ENCODE data around the gene CNNM4. TPM values are rescaled to one million over a fixed set of nuclear protein-coding genes. Genes with fewer than 3 reads are reported as not detected.
"Not testable (repeated sequence)": the region's sequence is repeated elsewhere in the genome, so short reads cannot be mapped to it uniquely, and the experiment has no call there.

The CNNM4 gene
- total RNA-seq, 1 donor from 2014 or later, result 4.7 TPM

DNA sequence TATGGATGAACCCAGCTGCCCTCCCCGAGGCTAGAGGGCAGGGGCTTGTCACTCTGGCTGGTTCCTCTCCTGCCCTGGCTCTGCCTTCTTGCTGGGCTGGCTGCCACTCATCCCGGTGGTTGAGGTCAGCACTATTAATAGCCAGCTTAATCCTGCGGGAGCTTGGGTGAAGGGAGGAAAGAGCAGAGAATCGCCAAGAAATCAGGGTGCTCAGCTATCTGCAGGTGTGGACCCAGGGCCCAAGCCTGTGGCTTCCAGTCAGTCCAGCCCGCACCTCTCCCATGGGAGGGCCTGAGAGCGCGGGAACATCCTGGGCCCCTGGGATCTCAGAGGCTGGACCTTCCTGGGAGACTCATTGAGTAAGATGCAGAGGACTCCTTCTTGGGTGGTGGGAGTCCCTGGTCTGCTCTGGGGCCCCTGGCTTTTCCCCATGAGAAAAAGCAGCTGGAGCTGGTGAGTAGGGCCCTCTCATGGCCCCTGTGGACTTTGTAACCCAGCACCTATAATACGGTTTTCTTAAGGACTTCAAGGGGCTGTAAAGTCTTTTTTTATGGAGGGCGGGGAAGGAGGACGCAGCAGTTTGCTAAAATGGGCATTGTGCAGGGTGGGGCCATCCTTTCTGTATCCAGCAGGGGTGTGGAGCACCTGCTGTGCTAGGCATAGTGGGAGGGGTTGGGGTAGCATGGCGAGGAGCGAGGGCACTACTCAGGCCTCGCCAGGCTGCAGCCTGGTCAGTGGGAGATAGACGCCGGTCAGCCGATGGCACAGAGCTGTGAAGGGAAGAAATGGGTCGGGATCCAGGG is 27.9 kb downstream of the CNNM4 start:
- no peak for DNase-seq (ENCODE audit: extremely low read depth, low read depth, low spot score)

DNA sequence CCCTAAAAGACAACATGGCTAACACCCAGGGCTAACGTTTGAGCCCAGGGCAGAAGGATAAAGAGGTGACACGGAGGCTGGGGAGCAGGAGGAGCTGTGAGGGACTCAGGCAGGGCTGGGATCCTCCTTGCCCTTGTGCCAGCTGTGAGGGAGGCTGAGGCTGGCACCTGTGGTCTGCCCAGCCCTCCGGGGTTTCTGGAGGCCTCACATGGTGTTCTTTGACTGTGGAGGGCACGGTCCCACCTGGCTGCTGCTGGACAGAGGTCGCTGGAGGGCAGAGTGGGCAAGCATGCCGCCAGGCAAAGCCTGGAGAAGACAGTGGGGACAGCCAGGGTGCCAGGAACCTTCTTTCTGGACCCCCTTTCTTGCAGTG is 28.5 kb downstream of the CNNM4 start:
- no peak for DNase-seq (ENCODE audit: extremely low read depth, low read depth, low spot score)

DNA sequence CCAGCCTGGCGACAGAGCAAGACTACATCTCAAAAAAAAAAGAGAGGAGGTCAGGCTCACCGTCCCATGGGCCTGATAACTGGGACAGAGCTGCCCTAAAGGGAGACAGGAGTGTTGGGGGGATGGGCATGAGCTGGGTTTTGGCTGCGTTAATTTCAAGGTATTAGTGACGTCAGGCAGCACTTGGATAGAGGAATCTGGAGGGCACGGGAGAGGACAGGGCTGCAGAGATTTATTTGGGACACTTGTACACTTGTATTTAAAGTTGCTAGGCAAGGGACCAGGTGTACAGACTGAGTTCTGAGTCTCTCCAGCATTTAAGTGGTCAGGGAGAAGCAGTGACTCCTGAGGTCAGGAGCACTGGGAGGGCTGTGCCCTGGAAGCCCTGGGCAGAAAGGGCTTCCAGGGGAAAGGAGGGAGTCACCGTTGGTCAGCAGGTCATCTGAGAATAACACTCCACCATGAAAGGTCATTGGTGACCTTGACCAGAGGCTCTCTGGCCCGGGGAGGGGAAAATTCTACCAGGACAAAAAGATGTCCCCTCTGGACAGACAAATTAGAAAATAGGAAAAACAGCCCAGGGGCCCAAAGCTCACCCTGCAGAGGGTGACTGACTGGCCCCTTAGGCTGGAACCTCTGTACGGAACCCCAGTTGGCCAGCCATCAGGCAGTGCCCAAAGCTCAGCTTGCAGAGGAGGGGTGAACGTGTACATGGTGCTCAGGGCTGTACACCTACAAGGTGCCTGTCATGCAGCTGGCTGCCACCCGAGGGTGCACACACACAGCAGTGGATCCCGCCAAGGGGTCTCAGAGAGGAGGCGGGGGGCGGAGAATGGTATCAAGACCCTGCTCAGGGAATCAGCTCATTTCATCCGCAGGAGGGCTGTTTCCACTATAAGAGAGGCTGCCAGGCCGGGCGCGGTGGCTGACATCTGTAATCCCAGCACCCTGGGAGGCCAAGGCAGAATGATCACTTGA is 32.4 kb downstream of the CNNM4 start:
- DNase-seq (ENCODE audit: extremely low read depth, low read depth, low spot score), result no peak

DNA sequence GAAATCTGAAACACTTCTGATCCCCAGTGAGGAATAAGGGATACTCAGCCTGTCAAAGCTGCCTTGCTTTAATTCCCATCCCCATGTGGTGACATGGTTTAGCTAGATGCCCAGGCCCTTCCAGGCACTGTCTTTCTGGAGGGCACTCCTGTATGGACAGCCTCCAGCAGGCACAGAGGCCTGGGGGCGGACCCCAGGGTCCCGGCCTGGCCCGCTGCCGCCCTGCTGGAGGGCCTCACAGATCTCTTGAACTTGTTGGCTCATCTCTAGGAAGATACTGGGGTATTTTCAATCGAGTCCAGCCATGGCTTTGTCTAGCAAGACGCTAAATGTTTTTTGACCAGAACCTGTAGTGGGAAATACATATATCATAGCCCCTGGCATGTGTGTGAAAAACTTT is 34.4 kb downstream of the CNNM4 start:
- no peak for DNase-seq (ENCODE audit: extremely low read depth, low read depth, low spot score)

DNA sequence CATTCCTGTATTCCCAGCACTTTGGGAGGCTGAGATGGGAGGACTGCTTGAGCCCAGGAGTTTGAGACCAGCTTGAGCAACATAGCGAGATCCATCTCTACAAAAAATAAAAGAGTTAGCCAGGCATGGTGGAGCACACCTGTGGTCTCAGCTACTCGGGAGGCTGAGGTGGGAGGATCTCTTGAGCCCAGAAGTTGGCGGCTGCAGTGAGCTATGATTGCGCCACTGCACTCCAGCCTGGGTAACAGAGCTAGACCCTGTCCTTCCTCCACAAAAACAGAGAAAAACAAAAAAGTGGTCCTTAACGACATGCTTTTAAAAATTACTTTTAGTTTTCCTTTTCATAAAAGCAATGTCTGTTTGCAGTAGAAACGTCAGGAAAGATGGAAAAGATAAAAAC is 35.8 kb downstream of the CNNM4 start:
- not testable (repeated sequence) for DNase-seq (ENCODE audit: extremely low read depth, low read depth, low spot score)

DNA sequence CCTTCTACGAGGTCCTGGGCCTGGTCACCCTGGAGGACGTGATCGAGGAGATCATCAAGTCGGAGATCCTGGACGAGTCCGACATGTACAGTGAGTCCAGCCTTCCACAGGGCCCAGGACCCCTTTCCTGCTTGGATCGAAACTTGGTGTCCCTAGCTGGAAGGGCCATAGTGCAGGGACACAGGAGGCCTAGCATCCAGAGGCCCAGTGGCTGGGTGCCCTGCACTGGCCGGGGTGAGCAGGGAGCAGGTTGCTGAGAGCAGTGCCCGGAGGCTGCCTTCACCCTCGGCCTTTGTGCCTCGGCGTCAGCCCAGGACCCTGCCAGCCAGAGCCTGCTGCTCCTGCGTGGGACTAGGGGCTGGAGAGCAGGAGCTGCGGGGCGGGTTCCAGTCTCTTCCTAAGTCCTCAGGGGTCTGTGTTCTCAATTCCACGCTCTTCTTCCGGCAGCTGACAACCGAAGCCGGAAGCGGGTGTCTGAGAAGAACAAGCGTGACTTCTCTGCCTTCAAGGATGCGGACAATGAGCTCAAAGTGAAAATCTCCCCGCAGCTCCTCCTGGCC is 36.4 kb downstream of the CNNM4 start:
- DNase-seq (ENCODE audit: extremely low read depth, low read depth, low spot score), result no peak

DNA sequence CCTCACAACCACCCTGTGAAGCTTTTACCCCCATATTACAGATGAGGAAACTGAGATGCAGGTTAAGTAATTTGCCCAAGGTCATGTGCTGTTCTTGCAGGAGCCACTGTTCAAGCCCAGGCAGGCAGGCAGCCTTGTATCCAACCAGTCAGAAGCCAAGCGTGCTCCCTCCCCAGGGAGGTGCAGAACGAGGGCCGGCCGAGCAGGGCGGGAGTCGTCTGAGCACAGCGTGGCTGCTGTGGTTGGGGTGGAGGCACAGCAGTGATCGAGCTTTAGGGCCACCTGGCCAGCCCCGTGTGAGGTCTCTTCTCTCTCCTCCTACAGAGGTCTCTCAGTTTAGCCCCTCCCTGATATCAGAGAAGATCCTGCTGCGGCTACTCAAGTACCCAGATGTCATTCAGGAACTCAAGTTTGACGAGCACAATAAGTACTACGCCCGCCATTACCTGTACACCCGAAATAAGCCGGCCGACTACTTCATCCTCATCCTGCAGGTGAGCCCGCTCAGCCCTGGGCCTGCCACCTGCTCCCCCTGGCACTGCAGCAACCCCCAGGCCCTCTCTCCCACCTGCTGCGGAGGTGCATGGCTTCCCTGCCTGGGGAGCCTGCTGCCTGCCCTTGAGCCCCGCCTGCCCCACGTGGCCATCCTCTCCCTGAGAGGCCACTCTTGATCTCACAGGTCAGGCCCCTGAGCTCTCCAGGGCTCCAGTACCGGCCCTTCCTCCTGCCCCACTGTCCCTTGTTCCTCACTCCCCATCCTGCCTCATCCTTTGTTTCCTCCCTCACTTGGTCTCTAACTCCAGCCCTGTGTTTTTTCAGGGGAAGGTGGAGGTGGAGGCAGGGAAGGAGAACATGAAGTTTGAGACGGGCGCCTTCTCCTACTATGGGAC is 38.3 kb downstream of the CNNM4 start:
- no peak for DNase-seq (ENCODE audit: extremely low read depth, low read depth, low spot score)

DNA sequence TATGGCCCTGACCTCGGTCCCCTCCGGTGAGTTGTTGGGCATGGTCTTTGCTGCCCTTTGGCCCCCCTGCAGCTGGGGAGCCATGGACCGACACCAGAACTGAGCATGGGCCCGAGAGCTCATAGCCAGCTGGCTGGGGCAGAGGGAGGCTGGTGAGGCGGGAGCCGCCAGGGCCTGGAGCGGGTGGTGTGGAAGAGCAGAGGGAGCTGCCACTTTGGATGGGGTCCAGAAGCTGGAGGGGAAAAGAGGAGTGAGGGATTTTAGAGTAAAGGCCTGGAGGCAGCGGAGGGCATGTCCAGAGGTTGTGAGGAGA is 38.9 kb downstream of the CNNM4 start:
- DNase-seq (ENCODE audit: extremely low read depth, low read depth, low spot score), result no peak

DNA sequence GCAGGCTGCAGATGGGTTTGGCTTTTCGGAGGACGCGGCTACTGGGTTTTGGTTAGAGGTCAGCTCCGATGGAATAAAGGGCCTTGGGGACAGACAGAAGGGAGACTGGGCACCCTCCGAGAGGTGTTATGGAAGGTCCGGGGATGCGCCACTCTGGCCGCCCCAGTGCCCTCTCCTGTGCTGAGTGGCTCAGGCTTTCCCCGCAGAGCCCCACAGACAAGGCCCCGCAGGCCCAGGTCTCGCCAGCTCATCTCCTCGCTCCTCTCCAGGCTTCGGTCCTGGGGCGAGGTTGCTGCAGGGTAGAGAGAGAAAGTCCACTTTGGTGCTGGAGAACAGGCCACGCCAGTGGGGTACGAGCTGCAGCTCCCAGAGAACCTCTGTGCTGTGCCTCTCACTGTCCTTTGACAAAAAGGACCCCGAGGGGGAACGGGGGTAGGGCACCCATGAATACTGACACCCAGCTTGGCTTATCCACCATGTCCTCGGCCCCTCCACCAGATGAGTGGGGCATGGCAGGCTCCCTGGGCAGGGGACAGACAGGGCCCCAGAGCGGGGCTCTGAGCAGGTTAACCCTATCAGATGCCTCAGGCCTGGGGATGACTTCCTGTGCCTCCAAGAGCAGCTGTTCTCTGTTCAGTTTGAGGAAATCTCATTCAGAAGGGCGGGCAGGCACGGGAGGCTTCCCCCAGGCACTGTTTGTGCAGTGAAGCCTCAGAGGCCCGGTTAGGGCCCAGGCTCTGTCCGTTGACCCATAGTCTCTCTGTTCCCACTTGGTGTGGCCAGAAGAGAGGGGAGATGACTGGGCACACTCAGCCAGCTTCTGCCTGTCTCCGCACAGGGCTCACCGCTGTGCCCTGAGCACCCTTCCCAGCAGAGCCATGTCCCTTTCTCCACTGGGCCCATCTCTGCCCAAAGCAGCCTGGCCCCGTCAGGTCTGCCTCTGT is 39.6 kb downstream of the CNNM4 start:
- DNase-seq (ENCODE audit: extremely low read depth, low read depth, low spot score), result no peak

DNA sequence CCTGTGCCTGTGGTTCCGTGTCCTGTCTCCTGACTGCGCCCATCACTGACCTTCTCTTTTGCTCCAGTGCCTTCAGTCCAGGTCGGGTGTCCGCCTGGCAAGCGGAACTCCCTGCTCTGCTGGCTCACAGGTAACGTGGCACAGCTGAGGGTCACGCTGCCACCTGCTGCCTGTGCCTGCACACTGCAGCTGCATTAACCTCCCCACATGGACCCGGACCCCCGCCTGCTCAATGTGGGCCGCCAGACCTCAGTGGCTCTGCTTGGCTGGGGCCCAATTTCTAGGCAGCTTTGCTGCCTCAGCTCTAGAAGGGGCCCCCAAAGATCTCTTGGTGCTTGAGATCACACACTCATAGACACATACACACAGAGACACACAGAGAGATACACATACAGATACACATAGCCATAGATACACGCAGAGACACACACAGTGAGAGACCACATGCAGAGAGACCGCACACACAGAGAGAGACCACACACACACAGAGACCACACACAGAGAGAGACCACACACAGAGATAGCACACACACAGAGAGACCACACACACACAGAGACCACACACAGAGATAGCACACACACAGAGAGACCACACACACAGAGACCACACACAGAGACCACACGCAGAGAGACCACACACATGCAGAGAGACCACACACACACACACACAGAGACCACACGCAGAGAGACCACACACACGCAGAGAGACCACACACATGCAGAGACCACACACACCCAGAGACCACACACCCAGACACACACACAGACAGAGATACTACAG is 40.5 kb downstream of the CNNM4 start:
- DNase-seq (ENCODE audit: extremely low read depth, low read depth, low spot score), result no peak

DNA sequence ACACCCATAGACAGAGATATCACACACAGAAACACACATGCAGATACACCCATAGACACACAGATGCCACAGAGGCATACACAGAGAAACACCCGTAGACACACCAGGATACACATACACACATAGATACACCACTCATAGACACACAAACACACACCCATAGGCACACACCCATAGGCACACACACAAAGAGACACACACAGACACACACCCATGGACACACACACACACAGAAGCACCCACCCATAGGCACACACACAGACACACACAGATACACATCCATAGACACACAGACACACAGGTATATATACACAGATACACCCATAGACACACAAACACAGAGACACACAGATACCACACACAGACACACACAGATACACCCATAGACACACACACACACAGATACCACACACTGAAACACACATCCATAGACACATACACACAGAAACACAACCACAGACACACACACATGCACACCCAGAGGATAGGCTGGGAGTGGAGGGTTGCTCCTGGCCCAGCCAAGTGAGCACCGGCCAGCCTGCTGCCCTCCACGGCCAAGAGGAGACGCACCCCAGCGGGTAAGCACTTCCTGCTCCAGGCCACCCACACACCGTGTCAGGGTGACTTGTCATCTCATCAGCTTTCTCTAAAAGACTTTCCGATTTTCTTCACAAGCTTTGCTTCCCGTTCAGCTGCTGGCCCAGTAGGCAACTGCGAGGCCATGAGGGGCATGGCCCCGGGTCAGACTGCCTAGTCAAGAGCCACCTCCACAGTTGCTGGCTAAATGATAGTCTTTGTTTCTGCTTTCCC is 41.3 kb downstream of the CNNM4 start:
- no peak for DNase-seq (ENCODE audit: extremely low read depth, low read depth, low spot score)

DNA sequence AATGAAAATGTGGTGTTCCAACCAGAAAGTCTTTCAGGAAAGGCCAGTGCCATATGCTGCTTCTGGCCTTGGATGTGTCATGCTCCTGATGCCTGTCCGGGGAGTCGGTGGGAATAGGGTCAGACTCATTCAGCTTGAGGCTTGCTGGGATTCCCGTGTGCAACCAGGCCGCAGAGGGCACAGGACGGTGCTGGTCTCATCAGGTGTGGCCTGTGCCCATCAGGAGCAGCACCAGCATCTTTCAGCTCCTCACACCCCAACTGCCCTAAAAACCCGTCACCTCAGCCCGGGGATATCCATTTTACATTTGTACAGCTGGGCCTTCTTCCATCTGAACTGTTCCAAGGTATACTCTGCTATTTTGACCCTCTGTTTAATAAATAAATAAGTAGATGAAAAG is 42.0 kb downstream of the CNNM4 start:
- no peak for DNase-seq (ENCODE audit: extremely low read depth, low read depth, low spot score)

DNA sequence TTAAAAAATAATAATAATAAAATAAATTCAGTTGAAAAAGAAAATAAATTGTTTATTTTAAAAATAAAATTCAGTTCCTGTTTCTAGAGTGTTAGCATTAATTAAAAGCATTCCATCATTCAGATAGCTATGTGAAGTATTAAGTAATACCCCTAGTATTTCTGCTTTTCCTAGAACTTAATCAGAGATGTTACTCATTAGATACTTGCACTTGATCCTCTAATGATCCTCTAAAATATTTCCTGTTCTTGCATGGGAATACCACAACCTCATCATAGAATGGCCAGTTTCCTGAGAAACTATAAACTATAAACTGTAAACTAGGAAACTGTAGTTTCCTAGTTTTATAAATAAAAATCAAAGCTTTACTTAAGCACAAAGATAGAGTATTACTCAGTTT is 44.3 kb downstream of the CNNM4 start:
- DNase-seq (ENCODE audit: extremely low read depth, low read depth, low spot score), result no peak

DNA sequence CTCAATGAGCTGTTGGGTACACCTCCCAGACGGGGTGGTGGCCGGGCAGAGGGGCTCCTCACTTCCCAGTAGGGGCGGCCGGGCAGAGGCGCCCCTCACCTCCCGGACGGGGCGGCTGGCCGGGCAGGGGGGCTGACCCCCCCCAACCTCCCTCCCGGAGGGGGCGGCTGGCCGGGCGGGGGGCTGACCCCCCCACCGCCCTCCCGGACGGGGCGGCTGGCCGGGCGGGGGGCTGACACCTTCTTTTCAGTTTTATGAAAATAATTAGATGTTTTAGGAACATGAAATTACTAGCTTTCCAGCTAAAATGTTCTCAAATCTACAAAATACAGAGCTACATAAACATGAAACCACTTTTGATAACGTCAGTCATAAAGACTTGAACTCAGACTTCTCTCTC is 45.2 kb downstream of the CNNM4 start:
- not testable (repeated sequence) for DNase-seq (ENCODE audit: extremely low read depth, low read depth, low spot score)

DNA sequence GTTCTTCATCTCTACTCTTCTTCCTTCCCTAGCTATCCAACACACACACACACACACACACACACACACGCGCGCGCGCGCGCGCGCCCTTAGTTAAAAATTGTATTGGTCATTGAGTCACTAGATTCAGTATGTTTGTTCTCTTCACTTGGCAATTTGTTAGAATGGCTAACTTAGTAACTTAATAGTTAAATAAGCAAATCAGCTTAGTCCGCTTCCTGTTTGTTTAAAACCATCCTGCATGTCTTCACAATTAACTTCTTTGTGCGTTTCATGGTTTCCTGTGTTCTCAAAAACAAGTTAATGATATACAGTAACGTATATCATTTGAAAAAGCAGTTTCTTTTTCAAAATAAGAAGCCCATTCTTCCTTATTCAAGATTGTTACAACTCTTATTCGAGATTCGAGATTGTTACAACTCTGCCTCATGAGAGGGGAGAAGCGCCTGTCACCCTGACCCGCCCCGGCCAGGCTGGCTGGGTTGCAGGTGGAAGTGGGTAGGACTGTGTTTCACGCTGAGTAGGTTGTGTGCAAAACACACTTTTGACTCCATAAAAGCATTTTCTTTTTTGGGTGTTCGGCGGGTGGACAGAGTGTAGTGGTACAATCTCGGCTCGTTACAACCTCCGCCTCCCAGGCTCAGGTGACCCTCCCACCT is 45.9 kb downstream of the CNNM4 start:
- no peak for DNase-seq (ENCODE audit: extremely low read depth, low read depth, low spot score)

DNA sequence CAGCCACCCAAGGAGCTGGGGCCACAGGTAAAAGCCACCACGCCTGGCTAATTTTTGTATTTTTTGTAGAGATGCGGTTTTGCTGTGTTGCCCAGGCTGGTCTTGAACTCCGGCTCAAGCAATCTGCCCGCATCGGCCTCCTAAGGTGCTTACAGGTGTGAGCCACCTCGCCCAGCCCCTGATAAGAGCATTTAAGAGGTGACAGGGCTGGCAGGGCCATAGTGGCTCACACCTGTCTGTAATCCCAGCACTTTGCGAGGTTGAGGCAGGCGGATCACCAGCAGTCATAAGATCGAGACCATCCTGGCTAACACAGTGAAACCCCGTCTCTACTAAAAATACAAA is 46.4 kb downstream of the CNNM4 start:
- no peak for DNase-seq (ENCODE audit: extremely low read depth, low read depth, low spot score)

DNA sequence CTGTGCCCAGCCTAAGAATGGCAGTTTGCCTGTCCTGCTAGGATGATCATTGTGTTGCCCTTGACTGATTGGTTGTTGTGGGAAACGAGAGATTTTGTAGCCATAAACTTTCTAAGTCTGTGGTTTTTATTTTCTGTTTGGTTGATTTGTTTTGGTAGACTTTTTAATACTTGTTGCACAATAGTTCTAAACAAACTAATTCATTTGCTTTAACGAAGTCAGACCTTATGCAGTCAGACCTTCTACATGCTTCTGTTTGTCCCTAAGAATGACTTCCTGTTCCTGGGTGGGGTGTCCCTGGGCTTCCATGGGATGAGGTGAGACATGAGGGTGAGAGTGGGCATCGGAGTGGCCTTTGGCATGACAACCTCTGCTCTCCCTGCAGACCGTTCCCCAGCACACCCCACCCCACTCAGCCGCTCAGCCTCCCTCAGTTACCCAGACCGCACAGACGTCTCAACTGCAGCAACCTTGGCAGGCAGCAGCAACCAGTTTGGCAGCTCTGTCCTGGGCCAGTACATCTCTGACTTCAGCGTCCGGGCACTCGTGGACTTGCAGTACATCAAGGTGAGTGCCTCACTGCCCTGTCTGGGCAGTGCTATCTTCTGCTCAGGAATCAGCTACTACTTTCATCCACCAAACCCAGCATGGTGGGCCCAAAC is 47.6 kb downstream of the CNNM4 start:
- DNase-seq (ENCODE audit: extremely low read depth, low read depth, low spot score), result no peak

Measured in glomerular endothelial cell (primary cell).